ENCODE measurements around the gene CRY2. TPM values are rescaled to one million over a fixed set of nuclear protein-coding genes. Genes with fewer than 3 reads are reported as not detected.

The CRY2 gene
- total RNA-seq, 1 donor from 2014 or later: 54.2 TPM

- no peak for TF ChIP-seq CTCF (IDR thresholded peaks at IDR 0.05)
- H3K9me3 ChIP-seq: no peaks in the 10 kb centered on the region
- H3K36me3 ChIP-seq: no peaks in the 10 kb centered on the region
- H3K4me1 ChIP-seq: peaks cover under 1% of the 10 kb centered on the region
- H3K27ac ChIP-seq: no peak overlapping the region
- H3K4me3 ChIP-seq: no peak overlapping the region
- ATAC-seq (no peak), DNase-seq (no peak)
- intact Hi-C loops (cut with DNase I): no loop called here
- no peaks in the 10 kb centered on the region for H3K27me3 ChIP-seq
Observed at GRCh38 chr11:45890886-45891550, 43.7 kb downstream of the CRY2 start.

GRCh38 chr11:45892856-45893255 lies 45.6 kb downstream of the CRY2 start:
- no peaks in the 10 kb centered on the region for H3K9me3 ChIP-seq

GRCh38 chr11:45894555-45895247 lies 47.4 kb downstream of the CRY2 start:
- intact Hi-C loops (cut with DNase I): no loop called here
- ATAC-seq: no peak

More at GRCh38 chr11:45892856-45893255, 45.6 kb downstream of the CRY2 start:
- TF ChIP-seq CTCF (IDR thresholded peaks at IDR 0.05): no peak
- Histone ChIP-seq H3K4me1 (no peaks in the 10 kb centered on the region), H3K36me3 (no peaks in the 10 kb centered on the region), H3K27me3 (no peaks in the 10 kb centered on the region), H3K4me3 (no peak overlapping the region), H3K27ac (no peak overlapping the region)
- DNase-seq (no peak), ATAC-seq (no peak)
- intact Hi-C loops (cut with DNase I): no loop called here

GRCh38 chr11:45895553-45896259 lies 48.4 kb downstream of the CRY2 start:
- ATAC-seq (no peak), DNase-seq (no peak)
- TF ChIP-seq CTCF (IDR thresholded peaks at IDR 0.05): no peak
- no peaks in the 10 kb centered on the region for H3K36me3 ChIP-seq
- H3K4me1 ChIP-seq: peaks cover 7% of the 10 kb centered on the region
- H3K9me3 ChIP-seq: no peaks in the 10 kb centered on the region
- H3K27me3 ChIP-seq: no peaks in the 10 kb centered on the region
- no peak overlapping the region for H3K27ac ChIP-seq
- intact Hi-C loops (cut with DNase I): no loop called here
- no peak overlapping the region for H3K4me3 ChIP-seq

More at GRCh38 chr11:45894555-45895247, 47.4 kb downstream of the CRY2 start:
- no peak for DNase-seq
- H3K27me3 ChIP-seq: no peaks in the 10 kb centered on the region
- H3K27ac ChIP-seq: no peak overlapping the region
- TF ChIP-seq CTCF (IDR thresholded peaks at IDR 0.05): no peak
- H3K4me3 ChIP-seq: no peak overlapping the region
- H3K36me3 ChIP-seq: no peaks in the 10 kb centered on the region
- no peaks in the 10 kb centered on the region for H3K9me3 ChIP-seq
- H3K4me1 ChIP-seq: peaks cover 7% of the 10 kb centered on the region

GRCh38 chr11:45896422-45896984 lies 49.2 kb downstream of the CRY2 start:
- no peaks in the 10 kb centered on the region for H3K9me3 ChIP-seq
- no peak overlapping the region for H3K27ac ChIP-seq
- DNase-seq (no peak), ATAC-seq (no peak)
- H3K36me3 ChIP-seq: no peaks in the 10 kb centered on the region
- peaks cover 12% of the 10 kb centered on the region for H3K4me1 ChIP-seq
- TF ChIP-seq CTCF (IDR thresholded peaks at IDR 0.05): no peak
- no peak overlapping the region for H3K4me3 ChIP-seq
- H3K27me3 ChIP-seq: no peaks in the 10 kb centered on the region
- intact Hi-C loops (cut with DNase I): no loop called here

All from upper lobe of right lung (tissue), 1 donor.